GM19240 (cell line): ENCODE measurements around the gene PITPNM3.

Experiments used
- DNase-seq: peaks from one replicate; pipeline ENCODE4 v3.0.0; 2011; ENCODE audit warnings: low spot score; ENCODE audit not compliant: insufficient read length

Gene PITPNM3

DNA sequence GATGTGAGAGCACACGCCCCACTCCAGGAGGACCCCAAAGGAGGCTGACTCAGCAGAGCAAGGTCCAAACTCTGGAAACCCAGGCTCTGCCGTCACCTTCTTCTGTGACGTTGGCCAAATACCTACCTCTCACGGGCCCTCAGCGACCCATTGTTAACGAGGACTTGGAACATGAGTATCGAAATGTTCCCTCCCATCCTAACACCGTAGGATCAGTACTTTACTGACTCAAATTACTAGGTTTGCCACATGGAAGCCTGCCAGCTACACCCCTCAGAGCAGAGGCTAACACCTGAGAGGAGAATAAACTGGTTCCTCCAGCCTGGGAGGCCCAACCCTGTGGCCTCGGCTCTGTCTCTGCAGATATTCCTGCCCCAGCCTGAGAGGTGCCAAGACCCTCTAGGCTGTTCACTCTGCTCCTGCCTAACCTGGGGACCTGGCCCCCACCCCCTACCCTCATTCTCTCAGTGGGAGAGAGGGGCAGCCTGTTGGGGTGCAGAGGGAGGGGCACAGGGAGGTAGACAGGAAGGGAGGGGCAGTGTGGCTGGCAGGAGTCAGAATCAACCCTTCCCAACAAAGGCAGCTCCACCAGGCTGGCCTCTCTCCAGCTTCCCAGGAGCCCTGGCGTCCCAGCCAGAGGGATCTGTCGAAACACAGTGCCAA is 4.4 kb downstream of the PITPNM3 start:
- no peak for DNase-seq

DNA sequence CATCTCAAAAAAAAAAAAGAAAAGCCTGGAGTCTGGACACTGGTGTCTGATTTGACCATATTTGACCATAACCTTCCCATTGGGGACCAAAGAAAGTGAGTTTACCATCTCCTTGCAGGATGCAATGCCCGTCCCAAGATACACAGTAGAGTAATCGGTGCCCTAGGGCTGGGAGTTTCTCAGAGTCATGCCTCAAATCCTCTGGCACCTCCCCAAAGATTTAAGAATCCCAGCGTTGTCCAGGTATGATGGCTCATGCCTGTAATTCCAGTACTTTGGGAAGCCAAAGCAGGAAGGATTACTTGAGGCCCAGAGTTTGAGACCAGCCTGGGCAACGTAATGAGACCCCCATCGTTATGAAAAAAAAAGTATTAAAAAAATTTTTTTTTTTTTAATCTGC is 5.0 kb downstream of the PITPNM3 start:
- DNase-seq: no peak

DNA sequence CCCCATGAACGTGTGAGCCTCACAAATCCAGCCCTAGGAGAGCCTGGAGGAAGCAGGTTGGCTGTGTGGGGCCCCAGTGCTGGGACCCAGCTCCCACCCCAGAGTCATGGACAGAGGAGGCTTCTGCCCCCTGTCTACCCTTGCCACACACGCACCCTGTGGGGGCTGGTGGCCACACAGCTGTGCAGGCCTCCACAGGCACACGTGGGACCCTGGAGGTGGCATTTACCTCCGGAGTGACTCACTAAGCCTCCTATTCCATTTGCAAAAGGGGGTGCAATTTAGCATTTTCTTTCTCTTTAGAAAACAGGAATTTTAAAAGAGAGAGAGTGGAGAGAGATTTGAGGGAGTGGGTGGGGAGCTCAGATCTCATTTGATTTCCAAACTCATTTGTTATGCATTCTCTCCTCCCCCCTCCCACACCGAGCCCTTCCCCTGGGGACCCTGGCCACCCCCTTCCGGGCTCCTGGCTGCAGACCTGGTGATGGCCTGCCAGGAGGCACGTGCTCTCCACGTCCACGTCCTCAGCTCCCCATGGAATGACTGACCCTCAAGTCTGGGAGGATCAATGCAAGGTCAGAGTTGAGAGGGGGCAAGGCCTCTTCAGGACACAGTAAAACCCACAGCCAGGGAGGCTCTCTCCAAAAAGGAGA is 6.8 kb downstream of the PITPNM3 start:
- DNase-seq: no peak

DNA sequence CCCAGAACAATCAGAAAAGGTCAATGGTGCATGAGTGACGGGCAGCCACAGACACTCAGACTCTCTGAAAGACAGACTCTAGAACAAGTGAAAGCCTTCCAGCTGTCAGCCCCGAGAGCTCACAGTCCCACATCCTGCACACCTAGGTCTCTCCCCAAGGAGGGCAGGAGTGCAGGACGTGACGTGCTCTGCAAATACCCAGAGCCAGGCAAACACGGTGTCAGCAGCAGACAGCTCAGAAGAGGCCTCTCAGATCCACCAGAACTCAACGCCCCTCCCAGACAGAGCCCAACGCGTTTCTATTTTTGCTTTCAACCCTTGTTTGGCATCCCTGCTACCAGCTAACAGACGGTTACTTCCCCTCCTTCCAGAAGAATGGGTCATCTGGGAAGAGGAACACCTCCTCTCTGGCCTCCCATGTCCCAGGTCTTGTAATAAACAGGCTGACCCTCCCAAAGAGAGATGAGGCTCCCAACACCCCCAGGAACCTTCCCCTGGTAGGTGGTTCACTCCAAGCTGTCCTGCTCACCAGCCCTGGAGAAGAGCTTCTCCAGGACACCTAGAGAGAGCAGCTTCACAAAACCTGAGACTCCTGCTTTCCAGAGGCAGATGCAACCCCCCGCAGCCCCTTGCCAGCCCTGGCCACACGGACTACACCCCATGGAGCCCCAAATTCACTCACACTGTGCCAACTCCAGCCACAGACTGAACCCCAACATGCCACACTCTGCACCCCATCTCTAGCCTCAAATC is 7.6 kb downstream of the PITPNM3 start:
- DNase-seq: peak; percentile 58

DNA sequence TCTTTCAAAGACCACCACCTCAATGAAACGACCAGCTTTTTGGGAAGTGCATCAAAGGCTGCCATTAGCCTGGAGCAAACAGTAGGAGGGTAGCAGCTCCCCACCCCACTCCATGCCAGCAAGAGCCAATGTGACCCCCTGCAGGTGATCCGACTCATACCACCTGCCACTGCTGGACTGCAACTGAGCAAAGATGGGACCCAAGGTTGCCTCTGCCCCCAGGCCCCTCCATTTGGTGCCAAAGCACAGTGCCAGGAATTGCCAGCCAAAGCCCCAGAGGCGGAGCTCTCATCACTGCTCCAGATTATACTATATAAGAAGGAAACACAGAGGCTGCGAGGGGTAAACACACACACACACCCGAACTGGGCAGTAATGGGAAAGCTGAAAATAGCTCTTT is 8.3 kb downstream of the PITPNM3 start:
- DNase-seq: no peak

DNA sequence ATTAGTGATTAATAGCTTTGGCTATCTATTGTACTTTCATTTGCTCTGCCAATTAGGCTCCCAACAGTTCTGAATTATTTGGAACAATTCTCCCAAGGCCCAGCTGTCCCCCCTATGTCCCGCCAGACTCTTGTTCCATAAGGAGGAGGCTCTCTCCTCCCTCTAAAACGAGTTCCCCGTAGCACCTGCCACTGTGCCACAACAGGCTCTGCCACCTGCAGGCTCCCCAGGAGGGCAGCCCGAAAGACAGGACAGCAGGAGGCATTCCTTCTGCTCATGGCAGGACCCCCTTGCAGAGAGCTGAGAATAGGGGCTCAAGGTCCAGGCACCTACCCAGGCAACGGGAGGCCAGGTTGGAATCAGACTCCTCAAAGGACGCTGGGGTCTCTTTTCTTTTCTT is 9.0 kb downstream of the PITPNM3 start:
- no peak for DNase-seq

DNA sequence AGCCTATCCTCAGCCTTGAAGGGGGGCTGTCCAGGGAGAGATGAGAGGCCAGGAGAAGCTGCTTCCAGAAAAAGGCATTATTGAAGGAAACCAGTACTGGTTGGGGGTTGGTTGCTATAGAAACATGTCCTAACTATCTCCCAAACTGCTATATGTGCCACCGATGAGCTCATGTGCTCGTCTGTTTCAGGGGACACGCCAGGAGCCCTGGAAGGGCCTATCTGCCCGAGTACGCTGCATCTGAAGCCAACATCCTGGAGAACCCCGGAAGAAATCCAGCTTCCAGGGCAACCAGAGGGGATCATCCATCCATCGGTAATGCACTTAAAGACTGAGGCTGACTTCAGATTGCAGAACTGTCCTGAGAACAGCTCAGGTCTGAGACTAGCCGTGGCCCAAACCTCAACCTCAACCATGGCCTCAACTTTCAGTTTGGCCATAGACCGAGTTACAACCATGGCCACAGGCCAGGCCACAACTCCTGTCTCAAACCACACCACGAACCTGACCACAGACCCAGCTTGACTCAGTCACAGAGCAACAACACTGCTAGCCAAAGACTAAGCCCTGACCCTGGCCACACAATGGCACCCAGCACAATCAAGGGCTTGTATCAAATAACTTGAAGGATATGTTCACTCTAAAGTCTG is 10.2 kb downstream of the PITPNM3 start:
- no peak for DNase-seq

DNA sequence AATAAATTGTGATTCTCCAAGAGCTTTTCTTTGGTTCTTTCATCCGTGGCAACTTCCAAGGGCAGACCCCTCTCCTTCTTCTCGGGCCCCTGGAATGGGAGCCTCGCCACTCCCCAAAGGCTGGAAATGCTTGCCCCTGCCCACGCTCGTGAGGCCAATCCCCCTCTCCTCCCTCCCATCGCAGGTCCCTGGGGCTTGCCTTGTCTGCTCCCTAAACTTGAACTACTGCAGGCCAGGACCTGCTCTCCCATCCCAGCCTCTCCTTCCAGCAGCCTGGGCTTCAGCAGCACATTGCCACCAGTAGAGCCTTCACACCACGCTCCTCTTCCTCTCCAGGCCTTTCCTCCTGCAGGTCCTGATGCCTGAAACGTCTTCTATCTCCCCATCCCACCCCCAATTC is 11.1 kb downstream of the PITPNM3 start:
- no peak for DNase-seq

DNA sequence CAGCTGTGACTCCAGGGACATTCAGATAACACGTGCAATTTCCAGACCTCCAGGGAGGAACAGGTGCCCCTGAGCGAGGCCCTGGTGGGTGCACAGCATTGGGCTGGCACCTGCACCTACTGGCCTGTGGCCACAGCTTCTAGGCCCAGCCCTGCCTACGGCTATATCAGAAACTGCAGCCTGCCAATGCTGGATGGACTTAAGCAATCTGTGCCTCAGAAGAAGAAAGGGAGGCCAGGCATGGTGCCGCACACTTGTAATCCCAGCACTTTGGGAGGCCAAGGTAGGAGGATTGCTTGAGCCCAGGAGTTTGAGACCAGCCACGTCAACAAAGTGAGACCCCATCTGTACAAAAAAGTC is 12.4 kb downstream of the PITPNM3 start:
- DNase-seq: no peak

DNA sequence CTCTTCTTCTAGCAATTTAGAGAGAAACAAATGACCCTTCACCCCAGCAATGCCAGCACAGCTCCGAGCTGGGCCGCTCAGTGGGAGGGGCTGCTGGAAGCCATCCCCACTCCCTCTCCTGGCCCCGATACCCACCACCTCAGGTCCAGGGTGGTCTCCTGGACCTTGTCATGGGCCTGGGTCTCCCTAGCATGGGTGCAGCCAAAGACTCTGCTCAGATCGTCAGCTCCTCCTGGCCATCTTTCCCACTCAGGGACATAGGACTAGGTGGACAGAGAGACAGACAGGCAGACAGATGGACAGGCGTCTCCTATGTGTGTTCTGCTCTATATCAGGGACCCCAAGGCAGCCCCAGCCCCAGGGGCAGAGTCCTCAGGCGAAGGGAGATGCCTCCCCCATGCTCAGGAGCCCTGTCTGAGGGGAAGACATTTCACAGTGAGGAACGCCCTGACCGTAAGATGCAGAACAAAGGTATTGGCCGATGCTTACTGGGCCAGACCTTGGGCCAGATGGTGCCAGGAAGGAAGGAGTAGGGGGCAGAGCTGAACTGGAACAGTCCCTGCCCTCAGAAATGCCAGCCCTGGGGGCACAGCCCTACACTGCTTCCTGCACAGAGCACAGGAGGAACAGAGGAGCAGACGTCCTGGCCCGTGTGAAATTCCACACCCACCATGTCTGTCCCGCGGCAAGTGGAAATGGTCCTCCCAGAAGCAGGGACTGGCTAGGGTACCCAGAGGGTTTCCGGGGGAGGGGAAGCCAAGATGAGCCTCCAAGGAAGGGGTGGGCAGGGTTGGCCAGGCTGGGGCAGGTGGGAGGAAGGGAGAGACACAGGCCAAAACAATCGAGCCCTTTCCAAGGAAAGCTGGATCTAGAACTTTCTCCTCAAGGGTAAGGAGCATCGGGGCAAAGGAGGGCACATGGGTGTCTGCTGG is 13.0 kb downstream of the PITPNM3 start:
- DNase-seq: no peak

DNA sequence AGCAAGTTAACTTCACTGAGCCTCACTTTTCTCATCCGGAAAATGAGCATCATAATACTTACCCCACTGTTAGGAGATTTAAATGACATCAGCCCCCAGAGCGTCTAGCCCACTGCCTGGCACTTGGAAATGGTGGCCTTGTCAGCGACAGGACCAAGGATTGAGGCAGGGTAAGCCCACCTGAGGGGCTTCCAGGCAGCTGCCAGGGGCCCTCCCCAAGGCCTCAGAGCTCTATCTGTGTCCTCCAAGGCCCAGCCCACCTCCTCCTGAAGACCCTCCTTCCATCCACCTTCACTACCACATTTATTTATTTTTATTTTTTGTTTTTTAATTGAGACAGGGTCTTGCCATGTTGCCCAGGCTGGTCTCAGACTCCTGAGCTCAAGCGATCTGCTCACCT is 13.8 kb downstream of the PITPNM3 start:
- DNase-seq: no peak

DNA sequence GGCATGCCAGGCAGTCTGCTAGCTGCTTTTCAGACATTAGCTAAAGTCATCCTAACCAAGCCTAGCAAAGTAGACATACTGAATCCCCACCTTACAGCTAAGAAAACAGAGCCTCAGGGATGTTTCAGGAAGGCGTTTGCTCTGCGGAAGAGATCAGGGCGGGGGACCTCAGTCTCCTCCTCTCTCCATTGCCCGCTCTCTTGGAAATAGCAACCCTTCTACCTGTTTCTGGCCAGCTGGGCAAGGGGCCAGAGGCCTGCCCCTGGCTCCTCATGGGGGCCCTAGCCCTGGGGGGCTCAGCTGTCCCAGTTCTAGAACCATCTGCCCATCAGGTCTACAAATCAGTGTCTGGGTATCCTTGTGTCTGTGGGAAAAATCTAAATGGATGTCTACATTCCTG is 14.5 kb downstream of the PITPNM3 start:
- DNase-seq: no peak

DNA sequence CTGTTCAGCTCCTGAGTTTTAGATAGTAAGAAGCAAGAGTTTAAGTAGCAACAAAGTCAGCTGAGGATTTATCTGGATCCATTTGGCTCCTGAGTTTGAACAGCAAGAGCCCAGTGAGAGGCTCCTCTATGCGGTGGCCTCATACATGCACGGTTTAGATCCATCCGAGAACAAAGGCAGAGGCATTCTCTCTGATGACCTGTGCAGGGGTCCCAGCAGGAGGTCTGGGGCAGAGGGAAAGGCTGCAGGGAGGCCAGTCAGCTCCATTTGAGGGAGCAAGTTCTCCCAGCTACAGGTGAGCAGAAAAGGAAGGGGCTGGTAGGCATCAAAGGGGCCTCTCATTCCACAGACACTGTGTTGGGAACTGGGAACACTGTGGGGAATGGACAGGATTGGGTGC is 16.5 kb downstream of the PITPNM3 start:
- DNase-seq: no peak

DNA sequence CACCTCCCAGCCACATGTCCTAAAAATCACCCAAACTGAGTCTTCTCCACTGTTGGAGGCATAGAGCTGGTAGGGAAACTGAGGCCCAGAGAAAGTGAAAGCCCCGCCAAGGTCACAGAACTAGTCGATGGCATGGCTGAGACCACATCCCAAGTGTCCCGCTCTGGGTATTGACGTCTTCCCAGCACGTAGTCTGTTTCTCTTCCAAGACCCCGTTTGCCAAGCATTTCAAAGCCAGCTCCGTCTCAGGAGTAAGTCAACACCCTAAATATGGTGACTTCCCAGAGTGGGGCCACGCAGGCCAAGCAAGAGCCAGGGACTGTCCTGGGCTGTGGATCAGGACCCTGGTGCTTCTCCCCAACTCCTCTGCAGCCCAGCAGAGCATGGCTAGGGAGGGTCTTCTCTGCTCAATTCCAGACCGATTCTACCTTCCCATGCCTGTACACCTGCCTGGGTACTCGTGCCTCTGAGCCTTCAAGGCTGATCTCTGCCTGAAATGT is 19.7 kb downstream of the PITPNM3 start:
- DNase-seq: no peak

DNA sequence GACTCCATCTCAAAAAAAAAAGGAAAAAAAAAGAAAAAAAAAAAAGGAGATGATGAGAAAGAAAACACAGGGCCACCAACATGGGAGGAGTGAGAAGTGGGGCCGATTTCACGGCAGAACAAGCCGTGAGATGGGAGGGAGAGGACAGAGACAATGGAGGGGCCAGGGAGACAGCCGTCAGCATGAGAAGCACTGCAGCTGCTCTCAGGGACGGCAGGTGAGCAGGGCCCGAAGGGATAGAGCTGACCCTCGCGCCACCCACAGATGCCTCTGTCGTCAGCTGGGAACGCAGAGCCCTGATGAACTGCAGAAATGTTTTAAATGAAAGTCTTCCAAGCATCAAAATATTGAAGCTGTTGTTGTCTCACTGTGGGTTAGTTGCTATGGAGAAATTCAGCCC is 20.3 kb downstream of the PITPNM3 start:
- DNase-seq: no peak

DNA sequence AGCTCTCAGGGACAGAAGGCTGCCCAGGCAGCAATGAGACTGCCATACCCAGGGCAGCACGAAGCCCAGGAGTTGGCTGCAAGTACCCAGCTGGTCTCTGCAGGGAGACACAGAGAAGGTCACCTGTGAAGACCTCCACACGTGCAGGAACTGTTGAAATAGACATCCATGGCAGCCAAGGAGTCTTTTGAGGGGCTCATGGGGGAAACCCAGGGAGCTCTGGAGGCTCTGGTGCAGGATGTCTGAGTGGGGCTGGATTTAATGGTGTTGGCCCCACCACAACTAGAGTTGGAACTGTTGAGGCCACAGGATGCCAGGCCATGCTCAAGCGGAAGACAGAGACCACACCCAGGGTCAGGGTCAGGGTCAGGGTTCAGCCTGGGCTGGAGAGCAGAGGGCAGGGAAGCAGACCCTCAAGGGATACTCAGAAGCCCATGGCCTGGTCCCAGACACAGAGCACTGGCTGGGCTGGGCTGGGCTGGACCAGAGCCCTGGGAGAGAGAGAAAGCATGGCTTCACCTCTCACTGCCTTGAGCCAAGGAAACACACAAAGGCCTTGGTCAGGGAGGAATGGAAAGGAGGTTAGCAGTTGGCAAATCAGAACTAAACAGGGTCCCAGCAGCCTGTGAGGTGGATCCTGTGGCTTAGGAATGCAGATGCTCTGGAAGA is 21.4 kb downstream of the PITPNM3 start:
- DNase-seq: no peak

DNA sequence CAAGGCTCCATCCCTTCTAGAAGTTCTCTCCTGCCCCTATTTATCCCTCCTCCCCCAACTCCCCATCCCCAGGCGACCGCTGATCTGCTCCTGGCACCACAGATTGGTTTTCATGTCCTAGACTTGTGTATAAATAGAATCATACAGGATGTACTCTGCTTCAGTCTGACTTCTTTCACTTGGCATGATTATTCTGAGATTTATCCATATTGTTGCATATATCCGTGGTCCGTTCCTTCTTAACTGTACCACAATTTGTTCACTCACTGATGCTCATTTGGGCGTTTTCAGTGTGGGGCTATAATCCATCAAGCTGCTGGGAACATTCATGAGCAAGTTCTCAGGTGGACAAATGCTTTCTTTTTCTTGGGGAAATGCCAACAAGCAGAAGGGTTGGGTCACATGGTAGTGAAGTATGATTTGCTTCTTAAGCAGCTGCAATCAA is 23.9 kb downstream of the PITPNM3 start:
- no peak for DNase-seq

DNA sequence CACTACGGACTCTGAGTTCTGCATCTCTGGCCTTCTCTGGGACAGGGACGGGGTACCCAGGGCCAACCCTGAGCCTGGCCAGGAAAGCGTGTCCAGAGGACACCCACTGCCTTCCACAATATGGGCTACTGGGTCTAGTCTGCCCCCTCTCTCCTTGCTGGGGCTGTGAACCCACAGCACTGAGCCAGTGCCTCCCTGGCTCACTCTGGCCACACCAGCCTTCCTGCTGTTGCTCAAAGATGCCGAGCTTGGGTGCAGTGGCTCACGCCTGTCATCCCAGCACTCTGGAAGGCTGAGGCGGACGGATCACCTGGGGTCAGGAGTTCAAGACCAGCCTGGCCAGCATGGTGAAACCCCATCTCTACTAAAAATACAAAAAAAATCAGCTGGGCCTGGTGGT is 24.8 kb downstream of the PITPNM3 start:
- no peak for DNase-seq

DNA sequence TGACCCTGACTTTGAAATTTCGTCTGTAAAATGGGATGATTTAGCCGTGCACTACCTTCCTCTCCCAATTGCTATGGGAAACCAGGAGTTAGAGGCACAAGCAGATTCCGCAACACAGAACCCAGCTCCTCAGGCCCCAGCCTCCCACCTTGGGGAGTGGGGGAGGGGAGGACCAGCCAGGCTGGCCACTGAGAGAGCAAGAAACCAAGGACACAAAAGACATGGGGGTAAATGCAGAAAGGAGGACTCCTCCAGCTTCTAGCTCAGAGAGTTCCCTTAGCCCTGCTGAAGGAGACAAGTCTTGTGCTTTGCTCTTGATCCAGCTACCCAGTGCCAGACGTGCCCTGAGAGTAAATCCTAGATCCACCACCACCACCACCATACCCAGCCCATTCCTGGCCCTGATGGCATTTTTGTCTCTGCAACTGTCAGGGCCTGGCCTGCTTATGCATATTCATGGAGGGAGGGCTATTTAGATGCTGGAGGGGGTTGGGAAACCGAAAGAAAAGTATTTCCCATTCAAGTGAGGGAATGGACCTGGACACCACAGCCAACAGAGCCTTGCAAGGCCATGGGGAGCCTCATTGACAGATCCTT is 25.9 kb downstream of the PITPNM3 start:
- DNase-seq: no peak

DNA sequence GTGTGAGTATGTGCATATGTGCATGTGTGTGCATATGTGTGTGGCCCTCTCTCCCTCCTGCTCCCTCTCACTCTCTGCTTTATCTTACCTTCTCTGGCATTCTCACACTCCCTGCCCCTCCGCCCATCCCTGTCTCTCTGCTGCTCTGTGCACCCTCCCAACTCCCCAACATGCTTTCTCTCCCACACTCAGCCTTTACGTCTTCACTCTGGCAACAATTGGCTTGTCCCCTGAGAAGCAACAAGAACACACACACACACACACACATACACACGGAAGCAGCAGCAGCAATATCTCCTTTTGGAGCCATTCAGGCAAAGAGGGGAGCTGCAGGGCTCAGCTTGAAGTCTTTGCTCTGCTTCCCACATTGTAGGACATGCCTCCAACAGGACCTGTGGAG is 27.8 kb downstream of the PITPNM3 start:
- no peak for DNase-seq
